ENCODE measurements around the gene SCN4B. TPM values are rescaled to one million over a fixed set of nuclear protein-coding genes. Genes with fewer than 3 reads are reported as not detected.

Gene SCN4B
- total and polyA plus RNA-seq, 10 of the 15 experiments (the other 5 are each of a cell fraction or from before 2014, with no cell fraction given) = 0.01 to 0.49 (median 0.04) TPM; not detected in 5

DNA sequence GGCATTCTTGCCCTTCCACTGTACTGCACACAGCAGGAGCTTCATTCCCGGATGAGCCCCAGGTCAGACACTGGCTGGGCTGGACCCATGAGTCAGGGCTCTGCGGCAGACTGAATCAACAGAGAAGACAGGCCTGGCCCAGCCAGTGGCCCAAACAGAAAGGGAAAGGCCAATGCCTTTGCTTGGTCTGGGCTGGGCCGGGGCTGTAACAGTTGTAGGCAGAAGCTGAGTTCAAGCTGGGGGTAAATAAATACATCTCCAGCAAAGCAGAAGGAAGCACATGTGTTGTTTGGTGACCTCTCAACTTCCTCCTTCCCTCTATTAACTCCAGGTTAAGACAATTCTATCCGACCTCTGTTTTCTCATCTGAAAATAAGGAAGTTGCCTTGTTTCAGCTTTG lies 64.1 kb downstream of the SCN4B start:
- in situ Hi-C loops (cut with MboI) (no loop called here), intact Hi-C loops (cut with micrococcal nuclease; ENCODE audit: unreplicated experiment) (no loop called here)
- WGBS (ENCODE audit: insufficient coverage, insufficient replicate concordance, low lambda C conversion rate, missing lambda C conversion rate) = 9% methylated on average over 4 of the region's 4 CpGs
- no peaks in the 10 kb centered on the region for H3K36me3 ChIP-seq (ENCODE audit: control insufficient read depth in 2 of 2, insufficient read depth in 2 of 2, low read length in 1 of 2)
- H3K79me2 ChIP-seq (ENCODE audit: control insufficient read depth, insufficient read depth, low read length) = no peaks in the 10 kb centered on the region
- no peaks in the 10 kb centered on the region for H4K20me1 ChIP-seq (ENCODE audit: control insufficient read depth, insufficient read depth)
- no peak for ATAC-seq
- no peak for DNase-seq (ENCODE audit: low read depth, low spot score)
- SMC1A ChIA-PET (ENCODE audit: uncharacterized antibody, unreplicated experiment) = interaction anchor here (1.0 kb wide), 1 partner anchor 14 kb away, joined by 3 read pairs; no protein-coding TSS in a partner anchor
- no peak overlapping the region for H2AFZ ChIP-seq (ENCODE audit: control insufficient read depth, low read depth, low read length)
- no peak overlapping the region for H3K27ac ChIP-seq (ENCODE audit: control insufficient read depth, insufficient read depth)
- H3K4me2 ChIP-seq (ENCODE audit: control insufficient read depth, insufficient read depth) = no peak overlapping the region
- TF ChIP-seq, protein P1, sequence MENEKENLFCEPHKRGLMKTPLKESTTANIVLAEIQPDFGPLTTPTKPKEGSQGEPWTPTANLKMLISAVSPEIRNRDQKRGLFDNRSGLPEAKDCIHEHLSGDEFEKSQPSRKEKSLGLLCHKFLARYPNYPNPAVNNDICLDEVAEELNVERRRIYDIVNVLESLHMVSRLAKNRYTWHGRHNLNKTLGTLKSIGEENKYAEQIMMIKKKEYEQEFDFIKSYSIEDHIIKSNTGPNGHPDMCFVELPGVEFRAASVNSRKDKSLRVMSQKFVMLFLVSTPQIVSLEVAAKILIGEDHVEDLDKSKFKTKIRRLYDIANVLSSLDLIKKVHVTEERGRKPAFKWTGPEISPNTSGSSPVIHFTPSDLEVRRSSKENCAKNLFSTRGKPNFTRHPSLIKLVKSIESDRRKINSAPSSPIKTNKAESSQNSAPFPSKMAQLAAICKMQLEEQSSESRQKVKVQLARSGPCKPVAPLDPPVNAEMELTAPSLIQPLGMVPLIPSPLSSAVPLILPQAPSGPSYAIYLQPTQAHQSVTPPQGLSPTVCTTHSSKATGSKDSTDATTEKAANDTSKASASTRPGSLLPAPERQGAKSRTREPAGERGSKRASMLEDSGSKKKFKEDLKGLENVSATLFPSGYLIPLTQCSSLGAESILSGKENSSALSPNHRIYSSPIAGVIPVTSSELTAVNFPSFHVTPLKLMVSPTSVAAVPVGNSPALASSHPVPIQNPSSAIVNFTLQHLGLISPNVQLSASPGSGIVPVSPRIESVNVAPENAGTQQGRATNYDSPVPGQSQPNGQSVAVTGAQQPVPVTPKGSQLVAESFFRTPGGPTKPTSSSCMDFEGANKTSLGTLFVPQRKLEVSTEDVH (IDR thresholded peaks at IDR 0.05; ENCODE audit: low read depth, partially characterized antibody) = no peak
- TF ChIP-seq YBX1 (IDR thresholded peaks at IDR 0.05) (no peak), POLR2AphosphoS2 (IDR thresholded peaks at IDR 0.05; ENCODE audit: low read depth, low read length) (no peak), SMAD5 (IDR thresholded peaks at IDR 0.05; ENCODE audit: low read depth) (no peak), HDAC2 (IDR thresholded peaks at IDR 0.05) (no peak), CHD4 (IDR thresholded peaks at IDR 0.05) (no peak), ZBED1 (IDR thresholded peaks at IDR 0.05; ENCODE audit: borderline replicate concordance) (no peak), NR2C2 (IDR thresholded peaks at IDR 0.05; ENCODE audit: borderline replicate concordance, control insufficient read depth, insufficient read length, low read depth) (no peak), JUNB (IDR thresholded peaks at IDR 0.05) (no peak), EGR1 (IDR thresholded peaks at IDR 0.05; ENCODE audit: borderline replicate concordance in 1 of 2, low read depth in 2 of 2, low read length in 2 of 2) (no peak), MYB (IDR thresholded peaks at IDR 0.05; ENCODE audit: borderline replicate concordance, low read depth, low read length) (no peak), HDGF (IDR thresholded peaks at IDR 0.05) (no peak), TCF12 (IDR thresholded peaks at IDR 0.05; ENCODE audit: low read depth, low read length) (no peak)
- TF ChIP-seq, protein P2, sequence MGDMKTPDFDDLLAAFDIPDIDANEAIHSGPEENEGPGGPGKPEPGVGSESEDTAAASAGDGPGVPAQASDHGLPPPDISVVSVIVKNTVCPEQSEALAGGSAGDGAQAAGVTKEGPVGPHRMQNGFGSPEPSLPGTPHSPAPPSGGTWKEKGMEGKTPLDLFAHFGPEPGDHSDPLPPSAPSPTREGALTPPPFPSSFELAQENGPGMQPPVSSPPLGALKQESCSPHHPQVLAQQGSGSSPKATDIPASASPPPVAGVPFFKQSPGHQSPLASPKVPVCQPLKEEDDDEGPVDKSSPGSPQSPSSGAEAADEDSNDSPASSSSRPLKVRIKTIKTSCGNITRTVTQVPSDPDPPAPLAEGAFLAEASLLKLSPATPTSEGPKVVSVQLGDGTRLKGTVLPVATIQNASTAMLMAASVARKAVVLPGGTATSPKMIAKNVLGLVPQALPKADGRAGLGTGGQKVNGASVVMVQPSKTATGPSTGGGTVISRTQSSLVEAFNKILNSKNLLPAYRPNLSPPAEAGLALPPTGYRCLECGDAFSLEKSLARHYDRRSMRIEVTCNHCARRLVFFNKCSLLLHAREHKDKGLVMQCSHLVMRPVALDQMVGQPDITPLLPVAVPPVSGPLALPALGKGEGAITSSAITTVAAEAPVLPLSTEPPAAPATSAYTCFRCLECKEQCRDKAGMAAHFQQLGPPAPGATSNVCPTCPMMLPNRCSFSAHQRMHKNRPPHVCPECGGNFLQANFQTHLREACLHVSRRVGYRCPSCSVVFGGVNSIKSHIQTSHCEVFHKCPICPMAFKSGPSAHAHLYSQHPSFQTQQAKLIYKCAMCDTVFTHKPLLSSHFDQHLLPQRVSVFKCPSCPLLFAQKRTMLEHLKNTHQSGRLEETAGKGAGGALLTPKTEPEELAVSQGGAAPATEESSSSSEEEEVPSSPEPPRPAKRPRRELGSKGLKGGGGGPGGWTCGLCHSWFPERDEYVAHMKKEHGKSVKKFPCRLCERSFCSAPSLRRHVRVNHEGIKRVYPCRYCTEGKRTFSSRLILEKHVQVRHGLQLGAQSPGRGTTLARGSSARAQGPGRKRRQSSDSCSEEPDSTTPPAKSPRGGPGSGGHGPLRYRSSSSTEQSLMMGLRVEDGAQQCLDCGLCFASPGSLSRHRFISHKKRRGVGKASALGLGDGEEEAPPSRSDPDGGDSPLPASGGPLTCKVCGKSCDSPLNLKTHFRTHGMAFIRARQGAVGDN (IDR thresholded peaks at IDR 0.05) = no peak
- TF ChIP-seq, protein P3, sequence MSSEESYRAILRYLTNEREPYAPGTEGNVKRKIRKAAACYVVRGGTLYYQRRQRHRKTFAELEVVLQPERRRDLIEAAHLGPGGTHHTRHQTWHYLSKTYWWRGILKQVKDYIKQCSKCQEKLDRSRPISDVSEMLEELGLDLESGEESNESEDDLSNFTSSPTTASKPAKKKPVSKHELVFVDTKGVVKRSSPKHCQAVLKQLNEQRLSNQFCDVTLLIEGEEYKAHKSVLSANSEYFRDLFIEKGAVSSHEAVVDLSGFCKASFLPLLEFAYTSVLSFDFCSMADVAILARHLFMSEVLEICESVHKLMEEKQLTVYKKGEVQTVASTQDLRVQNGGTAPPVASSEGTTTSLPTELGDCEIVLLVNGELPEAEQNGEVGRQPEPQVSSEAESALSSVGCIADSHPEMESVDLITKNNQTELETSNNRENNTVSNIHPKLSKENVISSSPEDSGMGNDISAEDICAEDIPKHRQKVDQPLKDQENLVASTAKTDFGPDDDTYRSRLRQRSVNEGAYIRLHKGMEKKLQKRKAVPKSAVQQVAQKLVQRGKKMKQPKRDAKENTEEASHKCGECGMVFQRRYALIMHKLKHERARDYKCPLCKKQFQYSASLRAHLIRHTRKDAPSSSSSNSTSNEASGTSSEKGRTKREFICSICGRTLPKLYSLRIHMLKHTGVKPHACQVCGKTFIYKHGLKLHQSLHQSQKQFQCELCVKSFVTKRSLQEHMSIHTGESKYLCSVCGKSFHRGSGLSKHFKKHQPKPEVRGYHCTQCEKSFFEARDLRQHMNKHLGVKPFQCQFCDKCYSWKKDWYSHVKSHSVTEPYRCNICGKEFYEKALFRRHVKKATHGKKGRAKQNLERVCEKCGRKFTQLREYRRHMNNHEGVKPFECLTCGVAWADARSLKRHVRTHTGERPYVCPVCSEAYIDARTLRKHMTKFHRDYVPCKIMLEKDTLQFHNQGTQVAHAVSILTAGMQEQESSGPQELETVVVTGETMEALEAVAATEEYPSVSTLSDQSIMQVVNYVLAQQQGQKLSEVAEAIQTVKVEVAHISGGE (CRISPR knock-in tag; IDR thresholded peaks at IDR 0.05) = no peak
- no peaks in the 10 kb centered on the region; the same call in 1 of the 2 replicates for H3K4me1 ChIP-seq (ENCODE audit: control insufficient read depth, insufficient read depth, low read length)
- CTCF ChIA-PET = interaction anchor here (0.6 to 0.9 kb wide), 3 partner anchors 38 to 82 kb away, joined by 3 read pairs; no protein-coding TSS in a partner anchor
- H3K9ac ChIP-seq (ENCODE audit: control insufficient read depth, insufficient read depth, low read length) = no peak overlapping the region
- POLR2A ChIA-PET = no interaction called here
- RAD21 ChIA-PET (ENCODE audit: unreplicated experiment) = no interaction called here
- H3K4me3 ChIP-seq = no peak overlapping the region
- no peak for FAIRE-seq
- H3K9me3 ChIP-seq (replicated peaks; ENCODE audit: control insufficient read depth, insufficient read depth, low read length) = peaks cover 19% of the 10 kb centered on the region; the same call in 2 of the 3 replicates
- no TSS peak for BruUV-seq (replicated peaks)
- no peaks in the 10 kb centered on the region for H3K27me3 ChIP-seq (replicated peaks in 1 of 2; ENCODE audit: control insufficient read depth in 2 of 2, insufficient read depth in 2 of 2, low read length in 1 of 2)

Data from GM12878 (cell line).